Stimulated activated naive CD4-positive, alpha-beta T cell treated with Interleukin-2 at 50 U/mL for 16 hours (primary cell): ENCODE data around the gene CLSTN2.

ENCODE experiments used
- DNase-seq: peaks from one replicate; lab custom pipeline; 2025; lab: John Stamatoyannopoulos, UW

Gene CLSTN2

DNA sequence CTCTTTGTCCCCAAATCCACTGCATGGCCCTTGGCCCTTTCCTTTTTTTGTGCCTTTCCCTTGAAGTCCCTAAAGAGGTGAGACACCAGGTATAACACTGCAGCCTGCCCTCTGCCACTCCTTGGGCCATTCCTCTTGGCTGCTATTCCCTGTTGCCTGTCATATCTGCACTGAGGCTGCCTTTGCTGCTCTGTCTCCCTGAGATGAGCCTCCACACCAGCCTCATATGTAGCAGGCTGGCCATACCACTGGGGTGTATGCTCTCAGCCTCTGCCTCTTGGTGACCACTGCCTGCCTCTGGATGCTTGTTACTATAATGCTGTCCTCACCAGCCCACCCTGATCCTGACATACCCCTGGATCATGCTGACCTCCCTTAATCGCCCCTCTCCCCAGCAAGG is 252.0 kb downstream of the CLSTN2 start:
- no peak for DNase-seq

DNA sequence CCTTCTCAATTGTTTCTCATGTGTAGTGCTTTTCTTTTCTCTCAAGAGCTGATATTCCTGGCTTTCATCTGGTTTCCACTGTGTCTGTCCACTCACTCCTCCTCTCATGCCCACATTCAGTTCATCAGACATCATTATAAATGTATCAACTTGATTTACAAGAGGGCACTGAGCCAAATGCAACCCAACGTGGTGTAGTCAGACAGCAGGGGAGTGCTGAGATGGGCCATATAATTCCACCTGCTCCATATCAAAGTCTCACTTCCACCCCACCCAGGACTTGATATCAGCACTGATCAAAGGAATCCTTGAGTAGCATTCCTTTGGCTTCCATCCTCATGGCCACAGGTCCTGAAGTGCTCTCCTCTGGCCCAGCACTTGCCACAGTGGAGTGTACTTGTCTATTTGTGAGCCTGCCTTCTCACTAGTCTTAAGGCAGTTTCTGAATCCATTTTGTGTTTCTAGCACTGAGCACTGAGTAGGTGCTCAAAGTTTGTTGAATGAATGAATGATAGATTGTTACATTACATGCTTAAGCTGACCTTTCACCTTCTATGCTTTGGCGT is 252.8 kb downstream of the CLSTN2 start:
- no peak for DNase-seq

DNA sequence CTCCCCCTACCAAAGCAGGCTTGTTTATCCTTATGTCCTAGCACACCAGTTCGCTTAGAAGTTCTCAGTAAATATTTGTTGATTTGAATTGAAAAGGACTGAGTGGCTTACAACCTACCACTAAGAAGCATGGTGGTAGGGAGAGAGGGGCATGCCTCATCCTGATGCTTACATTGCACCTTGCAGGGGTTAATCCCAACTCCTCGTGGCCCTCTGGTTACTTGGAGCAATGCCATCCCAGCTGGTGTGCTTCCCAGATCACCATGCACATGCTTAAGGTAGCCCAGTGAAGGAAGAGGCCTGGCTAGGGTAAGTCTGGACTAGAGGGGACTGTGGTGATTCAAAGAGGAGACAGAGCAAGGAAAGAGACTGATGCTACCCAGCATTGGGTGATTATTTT is 253.3 kb downstream of the CLSTN2 start:
- no peak for DNase-seq

DNA sequence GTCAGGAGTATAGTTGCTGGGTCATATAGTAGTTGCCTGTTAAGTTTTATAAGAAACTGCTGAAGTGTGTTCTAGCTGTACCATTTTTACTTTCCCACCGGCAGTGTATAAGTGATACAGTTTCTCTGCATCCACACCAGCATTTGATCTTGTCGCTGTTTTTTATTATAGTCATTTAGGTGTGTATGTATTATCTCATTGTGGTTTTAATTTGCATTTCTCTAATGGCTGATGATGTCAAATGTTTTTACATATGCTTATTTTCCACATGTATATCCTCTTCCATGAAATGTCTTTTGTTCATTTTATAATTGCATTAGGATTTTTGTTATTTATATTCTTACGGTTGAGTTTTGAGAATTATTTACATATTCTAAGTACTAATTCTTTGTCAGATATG is 254.3 kb downstream of the CLSTN2 start:
- DNase-seq, result no peak

DNA sequence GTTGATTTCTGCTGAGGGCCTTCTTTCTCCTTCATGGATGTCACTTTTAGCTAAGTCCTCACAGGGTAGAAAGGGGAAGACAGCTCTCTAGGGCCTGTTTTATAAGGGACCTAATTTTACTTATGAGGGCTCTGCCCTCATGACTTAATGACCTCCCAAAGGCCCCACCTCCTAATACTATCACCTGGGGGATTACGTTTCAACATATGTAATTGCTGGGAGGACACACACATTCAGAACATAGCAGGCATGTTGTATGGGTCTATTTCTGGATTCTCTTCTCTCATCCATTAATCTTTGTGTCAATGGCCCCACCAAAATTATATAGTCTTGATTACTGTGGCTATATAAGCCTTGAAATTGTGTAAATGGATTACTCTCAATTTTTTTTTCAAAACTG is 255.0 kb downstream of the CLSTN2 start:
- no peak for DNase-seq

DNA sequence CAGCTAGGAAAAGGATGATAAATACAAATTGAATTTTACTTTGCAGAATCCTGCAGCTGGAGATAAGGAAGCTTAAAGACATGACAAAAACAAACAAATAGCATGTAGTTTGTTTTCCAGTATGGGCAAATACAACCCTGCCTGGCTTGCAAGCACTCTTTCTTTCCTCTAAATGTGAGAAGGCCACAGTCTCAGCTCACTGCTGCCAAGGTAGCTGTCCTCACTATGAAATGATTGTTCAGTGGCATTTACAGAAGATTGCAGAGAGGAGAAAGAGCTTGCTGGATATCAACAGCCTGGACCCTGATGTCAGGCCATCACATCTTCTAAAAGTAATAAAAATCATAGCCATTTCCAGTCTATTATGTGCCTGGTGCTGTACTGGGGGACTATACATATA is 262.0 kb downstream of the CLSTN2 start:
- DNase-seq, result no peak

DNA sequence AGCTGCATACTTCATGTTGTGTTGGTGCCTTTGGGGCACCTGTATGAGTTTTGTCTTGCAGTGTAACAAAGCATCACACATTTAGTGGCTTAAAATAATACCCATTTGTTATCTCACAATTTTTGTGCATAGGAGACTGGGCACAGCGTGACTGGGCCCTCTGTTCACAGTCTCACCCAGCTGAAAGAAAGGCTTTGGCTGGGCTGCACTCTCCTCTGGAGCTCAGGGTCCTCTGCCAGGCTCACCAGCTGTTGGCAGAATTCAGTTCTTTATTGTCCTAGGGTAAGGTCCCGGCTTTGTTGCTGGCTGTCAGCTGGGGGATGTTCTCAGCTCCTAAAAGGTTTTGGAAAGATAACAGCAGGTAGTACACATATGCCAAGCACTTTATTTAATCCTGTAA is 263.3 kb downstream of the CLSTN2 start:
- DNase-seq, result no peak

DNA sequence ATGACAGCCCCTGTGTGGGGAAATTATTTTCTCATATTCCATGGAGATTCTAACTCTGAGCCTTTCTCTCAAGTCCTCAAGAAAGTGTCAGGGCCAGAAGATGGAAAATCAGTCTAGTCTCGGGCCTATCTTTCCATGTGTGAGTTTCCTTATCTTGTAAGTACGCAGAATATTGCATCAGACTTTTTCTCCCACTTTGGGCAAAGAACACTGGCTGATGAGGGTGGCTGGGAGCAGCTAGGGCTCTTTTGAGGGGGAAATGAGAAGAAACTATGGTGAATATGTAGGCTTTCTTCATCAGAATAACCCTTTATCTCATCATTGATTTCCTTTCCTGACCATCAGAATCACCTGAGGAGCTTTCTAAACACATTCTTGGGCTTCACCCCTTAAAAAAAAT is 264.0 kb downstream of the CLSTN2 start:
- no peak for DNase-seq

DNA sequence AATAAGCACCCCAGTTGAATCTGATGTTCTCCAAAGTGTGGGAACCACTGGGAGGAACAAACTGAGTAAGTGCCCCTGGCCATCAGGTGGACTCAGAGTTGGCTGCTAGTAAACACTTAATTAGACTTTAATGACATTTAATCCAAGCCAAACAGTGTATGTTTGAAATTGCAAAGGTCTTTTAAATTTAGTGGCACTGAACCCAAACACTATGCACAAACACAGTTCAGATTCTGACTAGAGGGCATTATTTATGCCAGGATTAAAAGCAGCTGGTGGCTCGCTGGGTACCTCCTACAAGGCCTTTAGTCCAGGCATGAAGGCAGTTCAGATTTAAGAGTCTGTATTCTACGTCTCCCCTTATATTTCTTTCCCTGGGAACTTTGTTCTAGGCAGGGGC is 264.8 kb downstream of the CLSTN2 start:
- DNase-seq, result no peak

DNA sequence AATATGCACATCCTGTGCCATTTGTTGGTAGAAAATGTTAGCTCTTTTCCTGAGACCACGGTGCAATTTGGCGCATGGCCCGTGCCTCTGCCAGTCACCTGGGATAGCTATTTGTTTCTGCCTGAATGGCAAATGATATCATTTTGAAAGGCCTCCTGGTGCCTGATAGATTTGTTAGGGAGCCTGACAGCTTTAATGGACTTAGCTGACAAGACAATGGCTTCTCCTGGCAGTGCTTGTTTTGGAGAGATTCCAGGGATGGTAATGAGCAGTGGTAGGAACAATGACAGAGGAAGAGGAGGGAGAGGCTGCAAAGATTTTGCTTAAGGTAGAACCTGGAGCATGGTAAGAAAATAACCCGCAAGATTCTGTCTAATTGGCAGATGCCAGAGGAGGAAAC is 268.5 kb downstream of the CLSTN2 start:
- DNase-seq, result no peak

DNA sequence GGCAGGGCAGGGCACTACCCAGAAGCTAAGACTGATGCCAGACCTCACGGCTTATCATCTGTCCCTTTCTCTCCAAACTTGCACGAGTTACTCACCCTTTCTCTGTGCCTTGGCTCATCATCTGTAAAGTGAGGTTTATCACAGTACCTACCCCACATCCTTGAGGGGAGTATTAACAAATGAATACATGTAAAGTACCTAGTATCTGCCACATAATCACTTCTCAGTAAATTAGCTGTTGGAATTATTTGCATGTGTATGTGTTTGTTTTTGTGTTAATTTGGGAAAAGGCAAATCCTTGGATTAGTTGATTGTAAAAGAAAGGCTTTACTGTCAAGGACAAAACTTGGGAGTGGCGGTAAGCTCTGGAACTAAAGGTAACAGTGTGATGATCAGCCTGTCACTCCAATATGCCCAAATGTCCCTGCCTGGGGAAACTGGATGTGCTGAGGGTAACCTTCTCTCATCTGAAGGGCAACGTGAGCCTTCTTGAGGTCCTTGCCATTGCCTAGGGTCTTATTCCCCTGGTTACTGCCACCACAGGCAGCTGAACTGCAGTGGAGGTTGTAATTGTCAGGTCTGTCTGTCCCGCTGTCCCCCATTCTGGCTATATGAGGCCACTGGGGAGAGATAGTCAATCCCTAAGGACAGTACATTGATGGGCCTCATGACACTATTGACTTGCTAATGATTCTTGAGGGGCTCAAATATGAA is 269.4 kb downstream of the CLSTN2 start:
- DNase-seq, result no peak

DNA sequence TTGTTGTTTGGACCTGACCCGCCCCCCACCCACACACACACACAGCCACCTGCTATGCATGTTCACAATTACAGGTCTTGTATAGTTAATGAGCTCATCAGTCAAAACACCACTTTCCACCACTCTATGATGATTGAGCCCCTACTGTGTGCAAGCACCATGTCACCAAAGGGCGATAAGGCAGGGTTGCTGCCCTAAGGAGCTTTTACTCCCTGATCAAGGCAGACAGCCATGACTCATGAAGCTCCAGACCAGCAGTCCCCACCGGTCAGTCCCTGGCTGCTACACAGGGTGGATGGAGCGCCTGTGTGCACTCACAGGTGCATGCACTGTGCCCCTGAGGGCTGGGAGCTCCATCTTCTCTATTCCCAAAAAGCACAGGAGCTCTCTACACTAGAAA is 270.6 kb downstream of the CLSTN2 start:
- DNase-seq, result no peak

DNA sequence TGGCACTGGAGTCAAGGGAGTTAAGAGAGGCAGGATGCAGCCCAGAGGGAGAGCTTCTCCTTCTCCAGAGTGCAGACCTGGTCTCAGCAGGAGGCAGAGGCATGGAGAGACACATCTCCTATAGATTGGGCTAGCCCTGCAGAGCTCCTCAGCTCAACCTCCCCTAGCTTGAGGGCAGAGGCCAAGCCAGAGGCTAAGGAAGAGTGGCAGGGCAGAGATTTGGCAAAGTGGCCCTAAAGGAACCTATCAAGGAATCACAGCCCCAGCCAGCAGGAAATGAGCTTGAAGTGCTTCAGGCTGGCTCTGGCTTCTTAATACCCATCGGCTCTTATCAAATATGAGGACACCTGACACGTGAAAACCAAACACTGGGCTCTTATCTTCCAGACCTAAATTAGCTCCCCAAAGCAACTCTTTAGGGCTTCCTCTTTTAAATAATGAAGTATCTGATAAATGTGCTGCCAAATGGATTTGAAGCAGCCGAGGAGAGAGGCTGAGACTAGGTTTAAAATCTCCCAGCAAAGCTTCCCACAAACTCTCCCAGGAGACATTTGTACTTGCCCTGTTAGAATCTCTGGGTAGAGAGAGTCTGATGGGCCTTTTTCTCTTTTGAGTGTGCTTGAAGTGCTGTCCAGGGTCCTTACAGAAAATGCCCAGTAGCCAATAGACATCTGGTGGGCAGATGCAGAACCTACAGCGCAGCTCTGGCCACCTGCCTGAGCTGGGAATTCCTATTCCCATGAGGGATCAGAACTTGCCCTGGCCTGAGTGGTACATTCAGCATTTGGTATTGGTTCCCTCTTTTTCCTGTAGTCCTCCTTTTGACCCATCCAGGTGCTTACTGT is 271.4 kb downstream of the CLSTN2 start:
- DNase-seq, result no peak

DNA sequence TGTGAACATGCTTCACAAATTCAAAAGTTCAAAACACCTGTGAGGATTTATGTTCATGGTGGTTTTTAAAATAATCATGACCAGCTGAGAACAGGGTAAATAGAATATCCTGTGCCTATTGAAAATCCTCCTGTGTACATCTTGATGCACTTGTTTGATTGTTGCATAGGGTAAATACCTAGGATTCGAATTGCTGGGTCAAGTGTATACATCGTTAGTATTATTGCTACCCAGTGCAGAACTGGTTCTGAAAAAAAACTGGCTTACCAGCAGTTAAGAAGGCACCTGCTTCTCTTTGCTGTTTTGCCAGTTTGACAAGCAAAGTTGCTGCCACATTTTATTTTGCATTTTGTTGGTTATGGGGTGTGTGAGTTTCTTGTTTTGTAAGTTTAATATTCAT is 272.6 kb downstream of the CLSTN2 start:
- DNase-seq, result no peak

DNA sequence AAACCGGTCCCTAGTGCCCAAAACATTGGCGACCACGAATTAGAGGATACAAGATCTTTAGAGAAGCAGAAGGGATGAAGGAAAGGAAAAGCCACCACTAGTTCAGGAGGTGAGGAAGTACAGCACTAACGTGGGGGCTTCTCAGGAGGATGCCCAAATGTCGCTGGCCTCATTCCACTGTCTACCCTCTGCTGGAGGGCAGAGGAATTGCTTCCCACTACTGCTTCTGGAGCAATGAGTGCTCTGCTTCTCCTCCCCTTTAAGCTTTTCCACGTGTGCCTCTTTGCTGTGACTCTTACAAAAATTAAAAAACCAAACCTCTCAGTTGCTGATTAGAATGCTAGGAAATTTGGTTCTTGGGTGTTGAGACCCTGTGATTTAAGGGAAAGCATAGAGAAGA is 281.3 kb downstream of the CLSTN2 start:
- no peak for DNase-seq

DNA sequence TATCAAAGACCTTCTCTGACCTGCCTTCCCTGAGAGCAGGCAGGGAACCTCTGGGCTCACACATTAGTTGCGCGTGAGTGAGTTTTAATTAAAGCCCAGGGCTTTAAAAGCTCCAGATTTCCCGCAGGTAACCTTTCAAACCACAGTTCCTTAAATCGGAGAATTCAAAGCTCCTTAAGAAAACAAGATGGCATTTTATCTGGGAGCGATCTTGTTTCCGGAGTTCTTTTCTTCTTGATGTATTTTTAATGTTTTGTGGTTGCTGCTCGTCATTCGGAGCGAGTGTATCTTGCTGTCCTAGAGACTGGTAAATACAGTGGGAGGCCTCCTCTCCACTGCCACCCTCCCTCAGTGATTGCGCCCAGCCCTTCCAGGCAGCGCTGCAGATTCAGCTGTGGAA is 284.3 kb downstream of the CLSTN2 start:
- no peak for DNase-seq

DNA sequence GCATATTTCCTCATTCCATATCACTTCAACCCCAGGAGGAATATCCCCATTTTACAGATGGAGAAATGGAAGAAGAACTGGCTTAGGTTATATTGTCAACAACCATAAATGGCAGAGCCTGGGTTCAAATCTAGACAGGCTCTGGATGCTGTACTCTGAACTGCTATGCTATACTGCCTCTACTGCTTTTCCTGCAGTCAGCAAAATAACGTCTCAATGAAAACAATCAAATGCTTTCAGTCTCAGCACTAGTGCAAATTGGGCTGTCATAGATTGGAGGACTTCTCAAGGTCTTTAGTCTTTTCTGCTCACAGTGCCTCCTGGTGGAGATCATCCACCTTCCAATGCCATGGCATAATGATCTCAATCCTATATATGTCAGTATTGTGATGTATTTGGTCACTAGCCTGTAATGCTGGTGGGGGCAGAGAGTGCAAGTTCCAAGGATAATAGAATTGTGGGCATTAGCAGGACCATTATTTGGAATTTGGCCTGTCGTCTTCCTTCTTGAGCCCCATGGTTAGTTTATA is 285.0 kb downstream of the CLSTN2 start:
- no peak for DNase-seq

DNA sequence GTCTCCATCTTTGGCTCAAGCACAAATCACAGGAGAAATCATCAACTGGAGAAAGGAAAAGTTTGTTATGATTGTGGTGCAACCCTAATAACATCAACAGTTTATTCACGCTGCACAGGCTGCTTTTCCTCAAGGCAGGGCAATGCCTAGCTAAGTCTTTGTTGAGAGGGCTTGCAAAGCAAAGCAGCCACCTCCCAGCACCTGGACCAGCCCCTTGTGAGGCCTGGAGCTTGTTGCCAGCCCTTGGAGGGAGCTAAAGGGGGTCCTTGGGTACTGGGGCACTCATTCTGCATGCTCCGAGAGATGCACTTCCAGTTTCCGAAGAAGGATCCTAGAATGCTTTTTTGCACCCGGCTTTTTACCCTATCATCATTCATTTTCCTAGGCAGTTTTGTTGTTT is 288.2 kb downstream of the CLSTN2 start:
- DNase-seq, result no peak

DNA sequence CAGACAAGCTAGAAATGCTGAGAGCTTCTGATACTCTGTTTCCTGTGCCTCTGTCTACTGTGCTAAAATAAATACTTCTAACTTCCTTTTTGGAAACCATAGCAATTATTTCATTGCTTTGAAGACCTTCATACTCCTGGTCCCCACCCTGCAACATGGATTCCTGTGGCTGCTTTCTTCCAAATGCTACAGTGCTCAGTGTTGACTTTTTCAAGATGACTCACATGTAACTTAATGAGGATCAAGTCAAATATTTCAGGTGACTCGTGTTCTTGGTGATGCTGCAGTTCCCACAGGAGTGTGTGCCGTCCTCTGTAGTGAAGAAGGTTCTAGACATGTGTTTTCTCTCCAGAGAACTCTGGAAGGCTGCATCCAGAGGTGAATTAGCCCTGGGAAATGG is 288.6 kb downstream of the CLSTN2 start:
- DNase-seq, result no peak

DNA sequence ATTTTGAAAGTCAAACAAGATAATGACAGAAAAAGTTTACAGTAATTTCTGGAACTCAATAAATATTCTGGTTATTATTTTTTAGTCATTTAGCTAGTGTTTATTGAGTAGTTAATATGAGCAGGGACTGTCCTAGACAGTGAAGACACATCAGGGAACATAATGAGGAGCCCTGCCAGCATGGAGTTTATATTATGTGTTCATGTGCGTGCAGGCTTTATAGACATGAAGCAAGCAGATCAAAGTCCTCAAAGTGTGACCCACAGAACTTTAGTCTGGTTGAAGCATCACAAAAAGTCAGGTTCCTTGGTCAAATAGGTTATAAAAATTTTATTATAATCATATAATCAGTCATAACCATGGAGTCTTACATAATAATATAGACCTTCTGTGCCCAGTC is 289.3 kb downstream of the CLSTN2 start:
- DNase-seq, result no peak

DNA sequence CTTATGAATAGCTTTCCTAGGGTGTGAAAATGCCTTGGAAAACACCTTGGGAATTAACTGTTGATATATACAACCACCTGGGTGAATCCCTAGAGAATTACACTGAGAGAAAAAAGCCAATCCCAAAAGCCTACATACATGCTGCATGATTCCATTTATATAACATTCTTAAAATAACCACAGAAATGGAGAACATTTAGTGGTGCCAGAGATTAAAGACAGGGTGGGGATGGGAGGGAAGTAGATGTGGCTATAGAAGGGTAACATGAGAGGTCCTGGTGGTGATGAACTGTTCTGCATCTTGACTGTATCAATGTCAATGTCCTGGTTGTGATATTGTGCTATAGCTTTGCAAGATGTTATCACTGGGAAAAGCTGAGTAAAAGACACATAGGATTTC is 291.0 kb downstream of the CLSTN2 start:
- DNase-seq, result no peak

DNA sequence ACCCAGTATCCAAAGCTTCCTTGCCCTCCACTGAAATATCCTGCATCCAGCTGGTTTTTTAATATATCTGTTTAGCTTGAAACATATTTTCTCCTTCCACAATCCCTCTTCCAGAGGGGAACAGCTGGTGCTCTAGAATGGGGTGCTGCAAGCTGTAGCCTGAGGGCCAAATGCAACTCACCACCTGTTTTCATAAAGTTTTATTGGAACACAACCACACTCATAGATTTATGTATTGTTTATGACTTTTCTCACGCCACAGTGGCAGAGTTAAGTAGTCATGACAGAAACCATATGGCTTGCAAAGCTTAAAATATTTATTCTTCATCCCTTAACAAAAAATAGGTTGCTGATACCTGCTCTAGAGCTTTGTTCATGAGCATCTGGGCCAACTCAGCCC is 298.7 kb downstream of the CLSTN2 start:
- DNase-seq, result no peak

DNA sequence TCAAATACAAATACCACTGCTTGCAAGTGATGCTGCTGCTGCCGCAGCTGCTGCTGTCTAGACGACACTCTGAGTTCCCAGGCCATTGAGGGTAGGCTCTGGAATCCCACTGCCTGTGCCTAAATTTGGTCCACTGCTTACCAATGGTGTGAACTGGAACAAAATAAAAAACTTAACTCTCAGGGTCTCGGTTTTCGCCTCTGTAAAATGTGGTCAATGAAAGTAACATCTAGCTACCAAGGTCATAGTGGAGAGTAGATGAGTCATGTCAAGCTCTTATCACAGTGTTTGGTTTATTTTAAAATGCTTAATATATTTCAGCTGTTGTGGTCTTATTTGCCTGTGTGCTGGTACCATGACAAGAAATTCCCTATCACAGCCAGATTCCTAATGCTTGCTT is 299.3 kb downstream of the CLSTN2 start:
- DNase-seq, result no peak
